Cardiac septum (tissue), 1 donor: ENCODE data around the gene BICD1. TPM values are rescaled to one million over a fixed set of nuclear protein-coding genes. Genes with fewer than 3 reads are reported as not detected.
"Not testable (repeated sequence)": the region's sequence is repeated elsewhere in the genome, so short reads cannot be mapped to it uniquely, and the experiment has no call there.

Experiments used
- DNase-seq: peaks from one replicate; pipeline ENCODE4 v3.0.0-alpha.2; 2020; ENCODE audit warnings: low spot score
- intact Hi-C: fragments of 100-400 bp; cut with DNase I; formaldehyde crosslinking; loops from one replicate; pipeline ENCODE4 v1.14.0; 2022
- total RNA-seq: library from RNA; stranded (reverse); fragmentation: NEBNext Ultra II Directional; extraction: Animal tissue kit (Norgen Biotek cat#: 25700); gene quantifications from one replicate; pipeline ENCODE4 v1.2.1, GENCODE V29; 2021
- donor health status: DM: no; HTN: no; CAD: no.

Gene BICD1
- total RNA-seq, 1 donor from 2014 or later, result 19.8 TPM

- DNase-seq, result no peak
- intact Hi-C loops, result no loop called here
Observed at GRCh38 chr12:32171211-32171610, 64.6 kb downstream of the BICD1 start.

- intact Hi-C loops, result no loop called here
- no peak for DNase-seq
Observed at GRCh38 chr12:32176606-32177005, 70.0 kb downstream of the BICD1 start.

- intact Hi-C loops, result no loop called here
- no peak for DNase-seq
Observed at GRCh38 chr12:32178341-32179010, 71.8 kb downstream of the BICD1 start.

GRCh38 chr12:32179011-32179395, 72.4 kb downstream of the BICD1 start:
- intact Hi-C loops, result no loop called here
- DNase-seq, result no peak

GRCh38 chr12:32181498-32182175, 75.0 kb downstream of the BICD1 start:
- intact Hi-C loops, result no loop called here
- no peak for DNase-seq

- intact Hi-C loops, result no loop called here
- DNase-seq, result no peak
Observed at GRCh38 chr12:32183650-32184049, 77.0 kb downstream of the BICD1 start.

GRCh38 chr12:32187127-32187526, 80.5 kb downstream of the BICD1 start:
- intact Hi-C loops, DNase-seq: not testable (repeated sequence)

GRCh38 chr12:32191445-32191844, 84.8 kb downstream of the BICD1 start:
- DNase-seq, result no peak
- intact Hi-C loops, result no loop called here

- intact Hi-C loops, result no loop called here
- no peak for DNase-seq
Observed at GRCh38 chr12:32196250-32197198, 89.9 kb downstream of the BICD1 start.

GRCh38 chr12:32197421-32197820, 90.8 kb downstream of the BICD1 start:
- DNase-seq, result no peak
- intact Hi-C loops, result no loop called here

GRCh38 chr12:32198555-32198954, 91.9 kb downstream of the BICD1 start:
- intact Hi-C loops, result no loop called here
- DNase-seq, result no peak

GRCh38 chr12:32201096-32201495, 94.4 kb downstream of the BICD1 start:
- no peak for DNase-seq
- intact Hi-C loops, result no loop called here

GRCh38 chr12:32201976-32202375, 95.3 kb downstream of the BICD1 start:
- intact Hi-C loops, result no loop called here

GRCh38 chr12:32205731-32206130, 99.1 kb downstream of the BICD1 start:
- no peak for DNase-seq
- intact Hi-C loops, result no loop called here

More at GRCh38 chr12:32201976-32202375, 95.3 kb downstream of the BICD1 start:
- DNase-seq, result no peak

- intact Hi-C loops, result no loop called here
- DNase-seq, result no peak
Observed at GRCh38 chr12:32208355-32208754, 101.7 kb downstream of the BICD1 start.

GRCh38 chr12:32211066-32211899, 104.6 kb downstream of the BICD1 start:
- DNase-seq, result no peak
- intact Hi-C loops, result no loop called here

GRCh38 chr12:32211900-32212156, 105.2 kb downstream of the BICD1 start:
- intact Hi-C loops, result no loop called here
- DNase-seq, result no peak

GRCh38 chr12:32214723-32215122, 108.1 kb downstream of the BICD1 start:
- intact Hi-C loops, result no loop called here
- no peak for DNase-seq

- intact Hi-C loops, result no loop called here
- DNase-seq, result no peak
Observed at GRCh38 chr12:32217354-32218310, 111.0 kb downstream of the BICD1 start.
